T-helper 9 cell (primary cell): ENCODE data around the gene PLP1.
"Not testable (repeated sequence)": the region's sequence is repeated elsewhere in the genome, so short reads cannot be mapped to it uniquely, and the experiment has no call there.

ENCODE experiments used
- DNase-seq: peaks from one replicate; pipeline ENCODE4 v3.0.0-alpha.2; 2020

The PLP1 gene

GRCh38 chrX:103781706-103782105 is 5.1 kb downstream of the PLP1 start:
- DNase-seq = no peak

- DNase-seq = no peak
Observed at GRCh38 chrX:103782640-103783039, 6.0 kb downstream of the PLP1 start.

GRCh38 chrX:103783196-103783595 is 6.6 kb downstream of the PLP1 start:
- DNase-seq = no peak

GRCh38 chrX:103783971-103784370 is 7.3 kb downstream of the PLP1 start:
- DNase-seq = no peak

- no peak for DNase-seq
Observed at GRCh38 chrX:103789004-103789403, 12.4 kb downstream of the PLP1 start.

- no peak for DNase-seq
Observed at GRCh38 chrX:103791228-103791627, 14.6 kb downstream of the PLP1 start.

GRCh38 chrX:103791826-103792485 is 15.3 kb downstream of the PLP1 start:
- DNase-seq = no peak

GRCh38 chrX:103792916-103793544 is 16.4 kb downstream of the PLP1 start:
- DNase-seq = no peak

- DNase-seq = no peak
Observed at GRCh38 chrX:103793545-103793940, 16.9 kb downstream of the PLP1 start.

GRCh38 chrX:103794119-103794518 is 17.5 kb downstream of the PLP1 start:
- DNase-seq = no peak

- DNase-seq = no peak
Observed at GRCh38 chrX:103797691-103798090, 21.1 kb downstream of the PLP1 start.

GRCh38 chrX:103800318-103800717 is 23.7 kb downstream of the PLP1 start:
- no peak for DNase-seq

GRCh38 chrX:103805860-103806259 is 29.2 kb downstream of the PLP1 start:
- no peak for DNase-seq

GRCh38 chrX:103806862-103807474 is 30.3 kb downstream of the PLP1 start:
- DNase-seq = no peak

- no peak for DNase-seq
Observed at GRCh38 chrX:103811858-103812257, 35.2 kb downstream of the PLP1 start.

GRCh38 chrX:103817101-103817500 is 40.5 kb downstream of the PLP1 start:
- DNase-seq = not testable (repeated sequence)

- peak; percentile 2 for DNase-seq
Observed at GRCh38 chrX:103817502-103817901, 40.9 kb downstream of the PLP1 start.

GRCh38 chrX:103818842-103819619 is 42.4 kb downstream of the PLP1 start:
- DNase-seq = no peak

GRCh38 chrX:103820802-103821201 is 44.2 kb downstream of the PLP1 start:
- not testable (repeated sequence) for DNase-seq

GRCh38 chrX:103823591-103823990 is 47.0 kb downstream of the PLP1 start:
- DNase-seq = no peak

- no peak for DNase-seq
Observed at GRCh38 chrX:103825881-103826280, 49.2 kb downstream of the PLP1 start.

GRCh38 chrX:103828529-103828928 is 51.9 kb downstream of the PLP1 start:
- no peak for DNase-seq

GRCh38 chrX:103830848-103831247 is 54.2 kb downstream of the PLP1 start:
- DNase-seq = no peak
